Stomach (tissue), 4 donors: Measurements from ENCODE around the gene LARGE1.

Experiments used
- CTCF ChIP-seq, 7 experiments: fragments of 450-650 bp in 4 of 7; fragments of 200-600 bp in 3 of 7; sonication (generic) in 3 of 7; IDR thresholded peaks; one replicate each; pipeline ENCODE4 v1.5.1; 2016 to 2019; ENCODE audit warnings: antibody characterized with exemption in 7 of 7, control low read depth in 2 of 7, mild to moderate bottlenecking in 1 of 7
- POLR2A ChIP-seq, 4 donors: fragments of 450-650 bp; IDR thresholded peaks; one replicate each; pipeline ENCODE4 v1.6.1; 2016; ENCODE audit warnings: antibody characterized with exemption in 4 of 4, control low read depth in 2 of 4, mild to moderate bottlenecking in 1 of 4, moderate library complexity in 1 of 4

- no peak for TF ChIP-seq POLR2A (IDR thresholded peaks at IDR 0.05)
- TF ChIP-seq CTCF (IDR thresholded peaks at IDR 0.05) = no peak
Measured at GRCh38 chr22:33918676-33919365, 1.5 kb downstream of the LARGE1 start.
